Bronchial epithelial cell (primary cell): ENCODE results near the gene SCAF4. TPM values are rescaled to one million over a fixed set of nuclear protein-coding genes. Genes with fewer than 3 reads are reported as not detected.
A peak's percentile ranks its signal among the peaks of the same experiment; 100 is the strongest.

Experiments used
- DNase-seq: peaks from one replicate; pipeline ENCODE4 v3.0.0-alpha.2; 2010; ENCODE audit warnings: low read depth
- FAIRE-seq: peaks from 2 replicates; lab custom pipeline; 2011; peaks lifted over from hg19 to GRCh38; lab: Jason Lieb, UNC
- H3K27me3 ChIP-seq: 2 replicates; pipeline ENCODE4 v1.5.1; 2011; ENCODE audit warnings: low read length; ENCODE audit not compliant: control insufficient read depth, insufficient read depth
- H3K36me3 ChIP-seq: 2 replicates; pipeline ENCODE4 v1.5.1; 2011; ENCODE audit warnings: low read length; ENCODE audit not compliant: control insufficient read depth, insufficient read depth
- H3K4me3 ChIP-seq: 2 replicates; pipeline ENCODE4 v1.5.1; 2011; ENCODE audit warnings: mild to moderate bottlenecking, low read depth, low read length, control low read depth
- CTCF ChIP-seq: IDR thresholded peaks from 2 replicates; pipeline ENCODE4 v1.5.1; 2011; ENCODE audit warnings: mild to moderate bottlenecking, moderate library complexity, low read length, control low read depth, inconsistent platforms; ENCODE audit not compliant: insufficient read depth, severe bottlenecking
- total RNA-seq: library from RNA; depleted of rRNA; stranded (reverse); fragments of >200 nt; gene quantifications from 2 replicates; pipeline ENCODE4 v1.2.1, GENCODE V29; 2014

Gene SCAF4
- total RNA-seq, 1 donor from 2014 or later = 2.9 TPM

- FAIRE-seq (no peak), DNase-seq (no peak)
- H3K27me3 ChIP-seq = no peaks in the 10 kb centered on the region
- H3K36me3 ChIP-seq = peaks cover 4% of the 10 kb centered on the region
- TF ChIP-seq CTCF = no peak
- peak overlapping the region; percentile 99 for H3K4me3 ChIP-seq
Measured at GRCh38 chr21:31660591-31660990, 71.3 kb downstream of the SCAF4 start.

- Histone ChIP-seq H3K36me3 (peaks cover 4% of the 10 kb centered on the region), H3K27me3 (no peaks in the 10 kb centered on the region), H3K4me3 (peak overlapping the region; percentile 99)
- FAIRE-seq (no peak), DNase-seq (peak; percentile 4)
- no peak for TF ChIP-seq CTCF
Measured at GRCh38 chr21:31660259-31660565, 71.7 kb downstream of the SCAF4 start.

- no peak for TF ChIP-seq CTCF
- peaks cover 4% of the 10 kb centered on the region for H3K36me3 ChIP-seq
- DNase-seq (peak; percentile 74), FAIRE-seq (no peak)
- H3K27me3 ChIP-seq = no peaks in the 10 kb centered on the region
- peak within 1 kb of the TSS; percentile 99 for H3K4me3 ChIP-seq
Measured at GRCh38 chr21:31659536-31660258, 72.2 kb downstream of the SCAF4 start, which contains the start of gene SOD1. Gene SOD1 (plus strand): TSS chr21:31659693. CDS start chr21:31659770, 77 bp downstream.

- DNase-seq = no peak
- FAIRE-seq = no peak
- no peak for TF ChIP-seq CTCF
- peaks cover 4% of the 10 kb centered on the region for H3K36me3 ChIP-seq
- peak overlapping the region; percentile 99 for H3K4me3 ChIP-seq
- no peaks in the 10 kb centered on the region for H3K27me3 ChIP-seq
Measured at GRCh38 chr21:31659286-31659535, 72.7 kb downstream of the SCAF4 start.

GRCh38 chr21:31658053-31658452 is 73.9 kb downstream of the SCAF4 start:
- DNase-seq = no peak
- H3K27me3 ChIP-seq = no peaks in the 10 kb centered on the region
- no peak for TF ChIP-seq CTCF

More at GRCh38 chr21:31658053-31658452, 73.9 kb downstream of the SCAF4 start:
- no peaks in the 10 kb centered on the region for H3K36me3 ChIP-seq
- H3K4me3 ChIP-seq = no peak overlapping the region
- FAIRE-seq = no peak
